Hematopoietic multipotent progenitor cell treated with erythropoietin and hydrocortisone succinate and interleukin-3 and kit ligand, for 15 days (in vitro differentiated cells): ENCODE measurements around the gene TSSK1B.
A peak's percentile ranks its signal among the peaks of the same experiment; 100 is the strongest.
"Not testable (repeated sequence)": the region's sequence is repeated elsewhere in the genome, so short reads cannot be mapped to it uniquely, and the experiment has no call there.

Experiments used
- DNase-seq: peaks from one replicate; pipeline ENCODE4 v3.0.0-alpha.2; 2015; ENCODE audit warnings: low spot score

Gene TSSK1B, protein sequence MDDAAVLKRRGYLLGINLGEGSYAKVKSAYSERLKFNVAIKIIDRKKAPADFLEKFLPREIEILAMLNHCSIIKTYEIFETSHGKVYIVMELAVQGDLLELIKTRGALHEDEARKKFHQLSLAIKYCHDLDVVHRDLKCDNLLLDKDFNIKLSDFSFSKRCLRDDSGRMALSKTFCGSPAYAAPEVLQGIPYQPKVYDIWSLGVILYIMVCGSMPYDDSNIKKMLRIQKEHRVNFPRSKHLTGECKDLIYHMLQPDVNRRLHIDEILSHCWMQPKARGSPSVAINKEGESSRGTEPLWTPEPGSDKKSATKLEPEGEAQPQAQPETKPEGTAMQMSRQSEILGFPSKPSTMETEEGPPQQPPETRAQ

GRCh38 chr5:113434889-113435288 lies at the start of gene TSSK1B:
TSSK1B (minus strand) TSS chr5:113434989; CDS start chr5:113434839, 150 bp downstream.
- no peak for DNase-seq

DNA sequence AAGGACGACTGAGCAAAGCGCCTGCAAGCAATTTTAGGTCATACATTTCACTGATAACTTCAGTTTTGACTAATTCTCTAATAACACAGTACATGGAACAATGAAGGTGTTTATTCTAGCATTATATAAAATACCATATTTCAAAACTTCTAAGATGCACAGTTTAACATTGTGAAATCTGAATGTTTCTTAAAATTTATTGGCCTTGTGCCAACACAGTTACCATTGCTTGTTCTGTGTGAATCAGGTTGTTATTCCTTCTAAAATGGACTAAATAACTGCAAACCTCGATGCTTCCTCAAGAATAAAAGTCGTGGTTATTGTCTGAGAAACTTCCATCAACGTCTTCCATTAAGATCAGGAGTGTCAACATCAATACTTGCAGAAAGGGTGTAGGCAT lies 45.5 kb upstream of the TSSK1B start:
- peak; percentile 17 for DNase-seq

GRCh38 chr5:113478691-113479090 lies 43.9 kb upstream of the TSSK1B start:
- DNase-seq: no peak

GRCh38 chr5:113474100-113474728 lies 39.4 kb upstream of the TSSK1B start:
- no peak for DNase-seq

DNA sequence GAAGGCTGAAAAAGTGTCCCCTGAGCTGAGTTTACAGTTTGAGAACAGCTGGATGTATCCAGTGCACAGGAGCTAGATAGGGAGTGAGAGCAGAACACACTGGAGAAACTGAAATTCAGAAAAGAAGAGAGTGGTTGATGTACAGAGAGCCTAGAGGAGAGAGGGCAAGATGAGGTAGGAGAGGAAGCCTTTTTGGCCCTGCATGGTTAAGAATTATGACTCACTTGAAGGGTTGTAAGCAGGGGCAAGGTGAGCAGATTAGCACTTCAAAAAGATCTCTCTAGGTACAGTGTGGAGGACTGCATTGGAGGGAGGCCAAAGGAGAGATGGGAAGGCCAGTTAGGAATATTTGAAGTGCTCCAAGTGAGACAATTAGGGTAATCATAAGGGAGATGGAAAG lies 28.2 kb upstream of the TSSK1B start:
- no peak for DNase-seq

- DNase-seq: not testable (repeated sequence)
Measured at GRCh38 chr5:113457106-113457505, 22.3 kb upstream of the TSSK1B start.

DNA sequence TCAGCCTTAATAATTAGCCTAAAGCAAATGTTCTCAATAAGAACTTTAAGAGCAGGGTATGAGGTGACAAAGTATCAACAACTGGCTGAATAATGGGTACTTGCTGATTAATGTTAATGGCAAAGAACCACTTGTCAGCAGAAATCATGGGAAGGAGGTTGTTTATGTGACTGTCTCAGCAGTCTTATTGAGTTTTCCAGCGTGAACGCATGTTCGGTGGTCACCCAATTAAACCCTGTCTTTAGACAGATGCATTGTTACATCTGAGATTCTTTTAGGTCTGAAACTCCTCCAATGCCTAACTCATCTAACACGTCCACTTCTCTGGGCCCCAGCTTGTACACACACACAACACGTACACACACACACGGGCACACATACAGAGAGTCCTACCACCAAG lies 18.2 kb upstream of the TSSK1B start:
- DNase-seq: no peak

GRCh38 chr5:113451797-113452196 lies 17.0 kb upstream of the TSSK1B start:
- no peak for DNase-seq

DNA sequence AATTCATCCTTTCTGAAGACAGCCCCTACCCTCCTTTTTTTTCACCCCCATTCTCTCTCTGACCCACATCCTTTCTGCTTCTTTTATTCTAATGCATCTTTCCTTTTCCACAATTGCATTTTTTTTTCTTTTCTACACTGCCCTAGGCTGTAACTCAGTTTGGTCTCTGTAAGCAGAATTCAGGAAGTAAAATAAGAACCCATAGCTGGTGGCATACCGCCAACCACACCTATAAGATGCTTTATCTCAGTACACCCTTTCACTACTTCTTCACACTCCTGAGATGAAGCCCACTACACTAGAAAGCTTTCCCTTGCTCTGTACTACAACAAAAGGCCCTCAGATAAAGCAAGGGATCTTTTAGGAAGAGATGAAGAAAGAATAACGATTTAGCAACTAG lies 16.1 kb upstream of the TSSK1B start:
- DNase-seq: no peak

GRCh38 chr5:113450462-113450861 lies 15.7 kb upstream of the TSSK1B start:
- no peak for DNase-seq

- no peak for DNase-seq
Measured at GRCh38 chr5:113448252-113448651, 13.5 kb upstream of the TSSK1B start.

- DNase-seq: no peak
Measured at GRCh38 chr5:113447498-113448050, 12.8 kb upstream of the TSSK1B start.

DNA sequence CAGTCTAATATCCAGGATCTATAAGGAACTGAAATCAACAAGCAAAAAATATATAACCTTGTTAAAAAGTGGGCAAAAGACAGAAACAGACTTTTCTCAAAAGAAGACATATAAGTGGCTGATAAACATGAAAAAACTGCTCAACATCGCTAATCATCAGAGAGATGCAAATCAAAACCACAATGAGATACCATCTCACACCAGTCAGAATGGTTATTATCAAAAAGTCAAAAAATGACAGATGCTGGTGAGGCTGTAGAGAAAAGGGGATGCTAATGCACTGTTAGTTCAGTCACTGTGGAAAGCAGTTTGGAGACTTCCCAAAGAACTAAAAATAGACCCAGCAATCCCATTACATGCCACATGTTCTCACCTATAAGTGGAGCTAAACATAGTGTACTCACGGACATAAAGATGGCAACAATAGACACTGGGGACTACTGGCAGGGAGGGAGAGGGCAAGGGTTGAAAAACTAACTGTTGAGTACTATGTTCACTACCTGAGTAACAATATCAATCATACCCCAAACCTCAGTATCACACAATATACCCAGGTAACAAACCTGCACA lies 11.7 kb upstream of the TSSK1B start:
- no peak for DNase-seq

GRCh38 chr5:113437111-113437510 lies 2.3 kb upstream of the TSSK1B start:
- no peak for DNase-seq

DNA sequence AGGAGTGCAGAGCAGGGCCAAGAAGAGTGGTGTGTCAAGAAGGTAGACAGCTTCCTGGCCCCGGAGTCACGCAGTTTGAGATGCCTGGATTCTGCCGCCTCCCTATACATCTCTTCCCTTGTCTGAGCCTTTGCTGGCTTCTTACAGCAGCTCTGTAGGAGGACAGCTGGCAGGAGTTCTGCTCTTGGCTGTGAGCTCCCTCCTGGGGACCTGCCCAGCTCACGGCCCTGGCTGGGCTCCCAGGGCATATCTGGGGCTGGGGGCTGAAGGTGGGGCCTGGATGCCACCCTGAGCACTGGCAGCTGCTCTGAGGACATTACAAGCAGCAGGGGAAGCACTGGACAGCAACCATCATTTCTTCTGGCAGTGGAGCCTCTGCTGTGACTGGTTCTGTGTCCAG lies 786 bp upstream of the TSSK1B start:
- DNase-seq: no peak

DNA sequence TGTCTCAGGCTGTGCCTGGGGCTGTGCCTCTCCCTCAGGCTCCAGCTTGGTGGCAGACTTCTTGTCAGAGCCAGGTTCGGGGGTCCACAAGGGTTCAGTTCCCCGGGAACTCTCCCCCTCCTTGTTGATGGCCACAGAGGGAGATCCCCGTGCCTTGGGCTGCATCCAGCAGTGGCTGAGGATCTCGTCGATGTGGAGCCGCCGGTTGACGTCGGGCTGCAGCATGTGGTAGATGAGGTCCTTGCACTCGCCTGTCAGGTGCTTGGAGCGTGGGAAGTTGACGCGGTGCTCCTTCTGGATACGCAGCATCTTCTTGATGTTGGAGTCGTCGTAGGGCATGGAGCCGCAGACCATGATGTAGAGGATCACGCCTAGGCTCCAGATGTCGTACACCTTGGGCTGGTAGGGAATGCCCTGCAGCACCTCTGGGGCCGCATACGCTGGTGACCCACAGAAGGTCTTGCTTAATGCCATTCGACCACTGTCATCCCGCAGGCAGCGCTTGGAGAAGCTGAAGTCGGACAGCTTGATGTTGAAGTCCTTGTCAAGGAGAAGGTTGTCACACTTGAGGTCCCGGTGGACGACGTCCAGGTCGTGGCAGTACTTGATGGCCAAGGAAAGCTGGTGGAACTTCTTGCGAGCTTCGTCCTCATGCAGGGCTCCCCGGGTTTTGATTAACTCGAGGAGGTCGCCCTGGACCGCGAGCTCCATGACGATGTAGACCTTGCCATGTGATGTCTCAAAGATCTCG lies 752 bp downstream of the TSSK1B start:
- no peak for DNase-seq

GRCh38 chr5:113433071-113433470 lies 1.7 kb downstream of the TSSK1B start:
- no peak for DNase-seq

DNA sequence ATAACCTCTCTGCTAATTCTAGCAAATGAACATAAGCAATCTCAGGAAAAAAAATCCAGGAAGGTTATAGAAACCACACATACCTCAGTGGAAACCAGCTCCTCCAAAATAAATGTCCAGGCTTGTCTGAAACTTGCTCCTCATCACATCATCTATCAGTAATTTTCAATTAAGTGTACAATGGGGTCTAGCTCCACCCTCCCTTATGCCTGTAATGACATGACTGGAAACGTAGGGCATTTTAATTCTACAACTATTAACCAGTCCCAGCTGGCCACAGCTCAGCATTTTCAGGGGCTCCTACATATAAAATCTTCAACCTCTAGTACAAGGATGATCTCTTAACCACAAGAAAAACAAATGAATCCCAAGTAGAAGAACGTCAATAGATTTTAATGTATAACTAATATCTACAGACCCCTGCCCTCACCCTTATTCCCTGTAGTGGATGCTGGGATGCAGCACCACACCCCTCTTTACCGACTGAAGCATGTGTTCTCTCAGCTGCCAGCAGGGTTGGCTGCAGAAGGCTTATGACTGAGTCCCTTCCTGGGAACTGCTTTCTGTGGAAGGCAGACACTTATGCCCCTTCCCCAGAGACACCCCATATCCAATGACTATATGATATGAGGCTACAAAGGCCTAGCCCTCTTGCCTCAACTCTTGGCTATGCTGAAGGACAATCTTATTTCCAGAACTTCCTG lies 6.8 kb downstream of the TSSK1B start:
- DNase-seq: no peak

GRCh38 chr5:113425909-113426308 lies 8.9 kb downstream of the TSSK1B start:
- DNase-seq: no peak

DNA sequence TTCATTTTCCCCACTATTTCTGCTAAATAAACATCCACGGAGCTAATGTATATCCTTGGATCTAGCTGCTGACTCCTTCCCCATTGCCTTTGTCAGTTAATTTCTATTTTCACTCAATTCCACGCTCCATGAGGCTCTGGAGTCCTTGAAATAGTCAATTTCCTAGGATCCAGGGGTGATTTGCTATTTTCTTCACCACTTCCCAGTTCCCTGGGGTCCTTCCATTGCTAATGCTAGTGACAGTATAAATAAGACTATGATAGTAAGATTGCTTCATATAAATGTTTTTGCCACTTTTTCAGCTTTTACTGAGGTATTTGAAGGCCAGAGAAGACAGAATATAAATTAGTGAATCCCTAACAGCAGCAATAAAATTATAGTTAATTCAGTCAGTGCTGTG lies 13.1 kb downstream of the TSSK1B start:
- DNase-seq: no peak

- DNase-seq: no peak
Measured at GRCh38 chr5:113405530-113405929, 29.3 kb downstream of the TSSK1B start.

- no peak for DNase-seq
Measured at GRCh38 chr5:113404269-113404668, 30.5 kb downstream of the TSSK1B start.
